ENCODE data around the gene CELF2.

DNA sequence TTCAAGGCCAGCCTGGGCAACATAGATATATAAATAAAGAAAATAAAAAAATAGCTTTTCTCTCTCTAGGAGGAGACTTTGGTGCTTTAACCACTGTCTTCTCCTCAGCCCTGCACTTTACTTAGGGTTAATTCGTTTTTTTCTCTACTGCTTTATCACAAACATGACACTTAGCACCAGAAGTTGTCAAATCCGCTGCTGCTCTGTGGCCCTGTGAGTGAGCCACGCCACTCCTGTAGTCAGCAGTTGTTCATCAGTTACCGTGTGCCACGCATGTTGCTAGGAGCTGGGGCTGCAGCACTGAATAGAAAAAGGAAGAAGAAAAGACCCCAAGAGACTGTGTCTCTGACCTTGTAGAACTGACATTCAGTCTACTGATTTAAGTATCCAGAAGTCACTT lies 232.6 kb downstream of the CELF2 start:
- no peak for TF ChIP-seq CTCF (IDR thresholded peaks at IDR 0.05 in 8 of 11, conservative IDR thresholded peaks at IDR 0.05 in 3 of 11)
- TF ChIP-seq POLR2A (IDR thresholded peaks at IDR 0.05) = no peak

Measured in spleen (tissue), 7 donors.